Neural progenitor cell (in vitro differentiated cells): Measurements from ENCODE around the gene NCAM1.

Experiments
- CTCF ChIP-seq: fragments of 200-600 bp; sonication (generic); IDR thresholded peaks from 2 replicates; pipeline ENCODE4 v1.5.1; 2017; ENCODE audit warnings: antibody characterized with exemption, mild to moderate bottlenecking
- EZH2 ChIP-seq: fragments of 200-600 bp; sonication (generic); IDR thresholded peaks from 2 replicates; pipeline ENCODE4 v1.6.1; 2017; ENCODE audit warnings: antibody characterized with exemption, mild to moderate bottlenecking, moderate library complexity
- EZH2phosphoT487 ChIP-seq: fragments of 200-600 bp; sonication (generic); IDR thresholded peaks from 2 replicates; pipeline ENCODE4 v1.6.1; 2017; ENCODE audit warnings: antibody characterized with exemption

GRCh38 chr11:113238721-113239120 lies 277.5 kb downstream of the NCAM1 start:
- no peak for TF ChIP-seq CTCF
- no peak for TF ChIP-seq EZH2
- TF ChIP-seq EZH2phosphoT487 = no peak
